ENCODE data around the gene FAM3C. TPM values are rescaled to one million over a fixed set of nuclear protein-coding genes. Genes with fewer than 3 reads are reported as not detected.
A peak's percentile ranks its signal among the peaks of the same experiment; 100 is the strongest.

FAM3C gene
- total and polyA plus RNA-seq, 10 of the 15 experiments (the other 5 are each of a cell fraction or from before 2014, with no cell fraction given) = 11.0 to 110 (median 27.8) TPM

DNA sequence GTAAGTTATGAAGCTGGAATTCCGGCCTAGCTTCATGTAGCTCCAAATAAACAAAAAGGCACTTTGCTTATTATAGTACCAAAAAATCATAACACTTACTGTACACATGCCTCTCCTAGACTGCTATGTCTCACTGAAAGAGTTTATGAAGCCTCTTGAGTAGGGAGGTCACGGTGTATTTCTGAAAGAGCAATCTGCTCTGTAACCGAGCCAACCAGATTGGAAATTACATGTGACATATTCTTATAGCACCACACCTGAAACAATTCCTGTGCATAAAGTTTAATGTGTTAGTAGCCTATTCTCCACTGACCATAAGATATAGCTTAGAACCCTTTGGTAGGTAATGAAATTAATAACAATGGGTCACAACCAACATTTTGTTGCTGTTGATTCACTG is 1.3 kb upstream of the FAM3C start:
- no peak overlapping the region for H3K4me2 ChIP-seq (ENCODE audit: control insufficient read depth, insufficient read depth)
- H2AFZ ChIP-seq (ENCODE audit: control insufficient read depth, low read depth, low read length) = peak overlapping the region; percentile 27; the same call in 1 of the 2 replicates
- in situ Hi-C loops (cut with MboI) (loop anchor here (25.0 kb wide), 1 partner anchor 985 kb away; no protein-coding TSS in a partner anchor), intact Hi-C loops (cut with micrococcal nuclease; ENCODE audit: unreplicated experiment) (loop anchor here (2.0 kb wide), 1 partner anchor 41 kb away; no protein-coding TSS in a partner anchor)
- ChIA-PET POLR2A (interaction anchor here (0.8 to 5.8 kb wide), 8 partner anchors 12 to 148 kb away, joined by 3 to 52 read pairs (median 10); no protein-coding TSS in a partner anchor), CTCF (interaction anchor here (1.0 to 6.6 kb wide), 19 partner anchors 8 to 132 kb away, joined by 3 to 166 read pairs (median 8); no protein-coding TSS in a partner anchor), RAD21 (ENCODE audit: unreplicated experiment) (interaction anchor here (0.6 to 6.5 kb wide), 11 partner anchors 14 to 271 kb away, joined by 3 to 208 read pairs (median 15); no protein-coding TSS in a partner anchor), SMC1A (ENCODE audit: uncharacterized antibody, unreplicated experiment) (interaction anchor here (0.8 to 8.4 kb wide), 25 partner anchors 12 to 266 kb away, joined by 3 to 135 read pairs (median 6); no protein-coding TSS in a partner anchor)
- no TSS peak for BruUV-seq (replicated peaks)
- no peak overlapping the region for H3K27ac ChIP-seq (ENCODE audit: control insufficient read depth, insufficient read depth)
- no peak for FAIRE-seq
- WGBS (ENCODE audit: insufficient coverage, insufficient replicate concordance, low lambda C conversion rate, missing lambda C conversion rate) = 100% methylated on average over 3 of the region's 3 CpGs
- H3K4me3 ChIP-seq = no peak overlapping the region
- H4K20me1 ChIP-seq (ENCODE audit: control insufficient read depth, insufficient read depth) = no peaks in the 10 kb centered on the region
- no peaks in the 10 kb centered on the region for H3K27me3 ChIP-seq (replicated peaks in 1 of 2; ENCODE audit: control insufficient read depth in 2 of 2, insufficient read depth in 2 of 2, low read length in 1 of 2)
- H3K9ac ChIP-seq (ENCODE audit: control insufficient read depth, insufficient read depth, low read length) = no peak overlapping the region
- no peaks in the 10 kb centered on the region for H3K36me3 ChIP-seq (ENCODE audit: control insufficient read depth in 2 of 2, insufficient read depth in 2 of 2, low read length in 1 of 2)
- H3K4me1 ChIP-seq (ENCODE audit: control insufficient read depth, insufficient read depth, low read length) = peaks cover 3% of the 10 kb centered on the region; the same call in 1 of the 2 replicates
- no peak for TF ChIP-seq ZBED1 (IDR thresholded peaks at IDR 0.05; ENCODE audit: borderline replicate concordance)
- TF ChIP-seq TCF3 (IDR thresholded peaks at IDR 0.05; ENCODE audit: borderline replicate concordance, insufficient read depth, low read depth, low read length) = no peak
- TF ChIP-seq YY1 (IDR thresholded peaks at IDR 0.05; ENCODE audit: low read depth, low read length) = no peak
- TF ChIP-seq RB1 (IDR thresholded peaks at IDR 0.05; ENCODE audit: borderline replicate concordance) = no peak
- TF ChIP-seq CHD4 (IDR thresholded peaks at IDR 0.05) = no peak
- TF ChIP-seq IKZF2 (IDR thresholded peaks at IDR 0.05) = no peak
- no peak for TF ChIP-seq CEBPB (IDR thresholded peaks at IDR 0.05; ENCODE audit: borderline replicate concordance in 1 of 2, low read depth in 2 of 2, low read length in 2 of 2)
- no peak for TF ChIP-seq RELA (IDR thresholded peaks at IDR 0.05; ENCODE audit: borderline replicate concordance, partially characterized antibody)
- TF ChIP-seq YBX1 (IDR thresholded peaks at IDR 0.05) = no peak
- TF ChIP-seq GATAD2B (conservative IDR thresholded peaks at IDR 0.05; ENCODE audit: low read depth) = no peak
- no peak for TF ChIP-seq PKNOX1 (IDR thresholded peaks at IDR 0.05)
- TF ChIP-seq KLF5 (IDR thresholded peaks at IDR 0.05; ENCODE audit: partially characterized antibody) = no peak
- no peak for TF ChIP-seq POLR2A (IDR thresholded peaks at IDR 0.05; ENCODE audit: low read depth, low read length)
- H3K79me2 ChIP-seq (ENCODE audit: control insufficient read depth, insufficient read depth, low read length) = peaks cover 36% of the 10 kb centered on the region
- H3K9me3 ChIP-seq (replicated peaks; ENCODE audit: control insufficient read depth, insufficient read depth, low read length) = no peaks in the 10 kb centered on the region; the same call in 2 of the 3 replicates
- no peak for ATAC-seq
- no peak for DNase-seq (ENCODE audit: low read depth, low spot score)

Measured in GM12878 (cell line).